IMR-90 (cell line): ENCODE data around the gene LCA5L.

Experiments
- CTCF ChIP-seq: conservative IDR thresholded peaks from 2 replicates; pipeline ENCODE4 v1.5.1; 2012; ENCODE audit warnings: mild to moderate bottlenecking, low read depth, low read length, improper control_type of control experiment
- RFX5 ChIP-seq: IDR thresholded peaks from 2 replicates; pipeline ENCODE4 v1.8.0; 2012; ENCODE audit warnings: low read depth, mild to moderate bottlenecking, low read length, moderate library complexity
- SMC3 ChIP-seq: fragments of 150-350 bp; IDR thresholded peaks from 2 replicates; pipeline ENCODE4 v1.6.1; 2016; ENCODE audit warnings: low read depth, mild to moderate bottlenecking, antibody characterized with exemption, low read length, moderate library complexity

DNA sequence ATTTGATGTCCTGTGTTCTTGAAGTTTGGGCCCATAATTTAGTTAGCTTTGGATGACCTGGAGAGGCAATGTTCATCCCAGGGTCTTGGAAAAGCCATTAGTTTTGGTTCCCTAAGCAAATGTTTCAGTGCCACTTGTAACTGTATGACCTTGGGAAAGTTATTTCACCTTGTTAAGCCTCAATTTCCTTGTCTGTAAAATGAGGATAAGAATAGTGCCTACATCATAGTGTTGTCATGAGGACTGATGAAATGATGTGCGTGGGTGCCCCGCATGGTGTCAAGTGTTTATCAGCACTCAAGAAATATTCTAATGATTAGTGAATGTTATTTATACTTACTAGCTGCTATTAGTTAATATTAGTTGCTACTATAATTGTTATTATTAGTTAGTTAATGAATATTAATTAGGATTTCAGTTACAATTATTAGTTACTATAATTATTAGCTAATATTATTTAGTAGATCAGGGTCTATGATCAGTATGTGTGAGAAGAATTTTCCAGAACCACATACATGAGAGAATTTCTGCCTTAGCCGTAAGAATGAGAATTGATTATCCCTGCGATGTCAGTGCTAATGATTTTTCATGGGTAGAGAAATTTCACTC is 8.1 kb upstream of the LCA5L start:
- TF ChIP-seq CTCF (no peak), RFX5 (no peak), SMC3 (no peak)
